Activated CD4-positive, alpha-beta memory T cell treated with anti-CD3 and anti-CD28 coated beads, Interleukin-2, amount 10 ng/mL, durations not matched to agents 7 days and 5 days (primary cell): ENCODE data around the gene GATAD1. TPM values are rescaled to one million over a fixed set of nuclear protein-coding genes. Genes with fewer than 3 reads are reported as not detected.
"Not testable (repeated sequence)": the region's sequence is repeated elsewhere in the genome, so short reads cannot be mapped to it uniquely, and the experiment has no call there.

Source experiments
- CTCF ChIA-PET: fragments of 350-600 bp; sonication (Branson Sonifier 250); formaldehyde crosslinking; loops from one replicate; lab custom pipeline; 2021; ENCODE audit warnings: antibody characterized with exemption, inconsistent platforms; lab: Charles Lee
- POLR2A ChIA-PET: fragments of 350-600 bp; sonication (Branson Sonifier 250); formaldehyde crosslinking; loops from one replicate; lab custom pipeline; 2021; ENCODE audit warnings: antibody characterized with exemption; lab: Charles Lee
- DNase-seq: peaks from one replicate; pipeline ENCODE4 v3.0.0-alpha.2; 2020
- H3K27ac Mint-ChIP-seq: one replicate; pipeline ENCODE4 v1.8.0; 2021; ENCODE audit warnings: mild to moderate bottlenecking, mixed read lengths
- H3K27me3 Mint-ChIP-seq: one replicate; pipeline ENCODE4 v1.8.0; 2021; ENCODE audit warnings: mixed read lengths
- H3K36me3 Mint-ChIP-seq: one replicate; pipeline ENCODE4 v1.8.0; 2021; ENCODE audit warnings: low read depth, mixed read lengths
- H3K4me1 Mint-ChIP-seq: one replicate; pipeline ENCODE4 v1.8.0; 2021; ENCODE audit warnings: mixed read lengths
- H3K4me3 Mint-ChIP-seq: one replicate; pipeline ENCODE4 v1.8.0; 2021; ENCODE audit warnings: mild to moderate bottlenecking, mixed read lengths
- H3K9me3 Mint-ChIP-seq: one replicate; pipeline ENCODE4 v1.8.0; 2021; ENCODE audit warnings: mixed read lengths
- total RNA-seq, 2 experiments: library from RNA; stranded (reverse); gene quantifications; one replicate each; pipeline ENCODE4 v1.2.3, GENCODE V29; 2021

Gene GATAD1
- total RNA-seq, 2 experiments from 2014 or later = 17.4 to 18.5 TPM

DNA sequence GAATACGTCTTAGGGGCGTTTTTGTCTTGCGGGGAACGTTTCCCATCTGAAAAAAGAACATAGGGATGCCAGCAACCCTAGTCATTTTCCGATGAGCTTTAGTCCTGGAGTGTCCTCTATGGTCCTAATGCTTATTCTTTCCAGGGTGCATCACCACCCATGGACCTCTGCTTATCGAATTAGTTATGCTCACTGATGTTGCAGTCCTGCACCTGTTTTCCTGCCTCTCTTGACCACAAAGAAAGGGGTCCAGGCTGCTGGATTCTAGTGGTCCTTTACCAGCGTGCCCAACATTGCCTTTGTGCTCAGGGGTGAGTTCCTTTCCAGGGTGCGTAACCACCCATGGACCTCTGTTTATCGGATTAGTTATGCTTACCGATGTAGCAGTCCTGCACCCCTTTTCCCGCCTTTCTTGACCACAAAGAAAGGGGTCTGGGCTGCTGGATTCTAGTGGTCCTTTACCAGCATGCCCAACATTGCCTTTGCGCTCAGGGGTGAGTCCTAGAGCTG lies 28.0 kb downstream of the GATAD1 start:
- H3K27ac Mint-ChIP-seq, H3K36me3 Mint-ChIP-seq, H3K4me1 Mint-ChIP-seq, H3K4me3 Mint-ChIP-seq, H3K27me3 Mint-ChIP-seq, POLR2A ChIA-PET, CTCF ChIA-PET, H3K9me3 Mint-ChIP-seq, DNase-seq: not testable (repeated sequence)

DNA sequence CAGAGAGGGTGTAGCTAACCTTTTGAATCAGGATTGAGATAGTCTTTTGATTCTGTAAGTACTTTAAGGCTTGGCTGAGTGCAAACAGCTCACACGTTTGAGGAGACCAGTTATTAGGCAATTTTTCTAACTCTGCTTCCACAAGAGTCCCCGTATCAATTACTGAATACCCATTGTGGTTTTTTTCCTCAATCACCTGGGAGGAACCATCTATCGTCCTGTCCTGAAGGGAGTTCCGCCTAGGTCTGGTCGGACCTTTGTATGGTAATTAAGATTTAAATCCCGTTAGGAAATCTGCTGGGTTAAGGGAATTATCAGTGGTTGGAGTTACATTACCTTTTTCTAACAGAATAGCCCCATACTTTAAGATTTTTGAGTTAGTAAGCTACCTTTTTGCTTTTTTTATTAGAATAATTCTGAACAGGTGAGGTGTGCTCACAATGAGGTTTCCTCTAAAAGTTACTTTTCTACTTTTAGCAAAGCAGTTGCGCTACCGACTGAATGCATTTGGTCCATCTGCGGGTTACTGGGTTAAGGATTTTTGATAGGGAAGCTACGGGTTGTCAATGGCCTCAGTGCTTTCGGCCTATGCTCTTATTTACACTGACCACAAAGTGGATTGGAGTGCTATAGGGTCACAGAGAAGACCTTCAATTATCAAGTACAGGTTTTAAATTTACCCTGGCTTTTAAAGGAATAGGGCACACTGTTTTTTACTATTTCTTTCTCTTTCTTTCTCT lies 28.7 kb downstream of the GATAD1 start:
- H3K27me3 Mint-ChIP-seq, H3K36me3 Mint-ChIP-seq, H3K4me1 Mint-ChIP-seq, POLR2A ChIA-PET, H3K27ac Mint-ChIP-seq, H3K4me3 Mint-ChIP-seq, DNase-seq, H3K9me3 Mint-ChIP-seq, CTCF ChIA-PET: not testable (repeated sequence)

DNA sequence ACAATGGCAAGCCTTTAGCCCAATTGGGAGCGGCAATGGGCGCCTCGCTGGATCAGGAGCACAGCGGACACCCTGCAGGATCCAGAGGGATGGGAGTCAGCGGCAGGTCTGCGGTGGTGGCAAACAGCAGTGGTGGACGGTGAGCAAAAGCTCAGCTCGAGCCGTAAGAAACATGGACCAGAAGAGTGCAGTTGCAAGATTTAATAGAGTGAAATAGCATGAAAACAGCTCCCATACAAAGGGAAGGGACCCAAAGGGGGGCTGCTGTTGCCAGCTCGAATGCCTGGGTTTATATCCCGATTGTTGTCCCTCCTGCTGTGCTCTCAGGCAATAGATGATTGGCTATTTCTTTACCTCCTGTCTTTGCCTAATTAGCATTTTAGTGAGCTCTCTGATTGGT lies 30.4 kb downstream of the GATAD1 start, which contains the start of gene ERVW-1:
Gene ERVW-1 (minus strand): TSS at position 266 of the 400 bp plus-strand sequence. CDS start 7,565 bp downstream, outside the sequence.
- POLR2A ChIA-PET, H3K36me3 Mint-ChIP-seq, H3K27me3 Mint-ChIP-seq, CTCF ChIA-PET, H3K27ac Mint-ChIP-seq, DNase-seq, H3K9me3 Mint-ChIP-seq, H3K4me3 Mint-ChIP-seq, H3K4me1 Mint-ChIP-seq: not testable (repeated sequence)

DNA sequence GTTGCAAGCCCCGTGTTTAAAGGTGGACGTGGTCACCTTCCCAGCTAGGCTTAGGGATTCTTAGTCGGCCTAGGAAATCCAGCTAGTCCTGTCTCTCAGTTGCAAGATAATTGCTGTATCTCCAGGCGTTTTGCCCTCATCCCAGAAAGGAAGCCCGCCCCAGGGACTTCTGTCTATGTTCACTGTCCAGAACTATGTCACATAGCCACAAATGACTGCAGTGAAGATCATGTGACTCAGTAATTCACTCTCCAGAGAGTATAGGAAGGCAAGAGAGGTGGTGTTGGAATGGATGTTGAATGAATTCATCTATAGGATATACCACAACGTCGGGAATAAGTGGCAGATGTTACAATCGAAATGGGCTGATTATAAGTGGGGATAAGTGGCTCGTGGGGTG lies 30.8 kb downstream of the GATAD1 start:
- no peak overlapping the region for H3K4me3 Mint-ChIP-seq
- no peak for DNase-seq
- H3K27me3 Mint-ChIP-seq = no peaks in the 10 kb centered on the region
- no peak overlapping the region for H3K27ac Mint-ChIP-seq
- CTCF ChIA-PET = no interaction called here
- H3K4me1 Mint-ChIP-seq = no peaks in the 10 kb centered on the region
- no peaks in the 10 kb centered on the region for H3K36me3 Mint-ChIP-seq
- POLR2A ChIA-PET = no interaction called here
- no peaks in the 10 kb centered on the region for H3K9me3 Mint-ChIP-seq

DNA sequence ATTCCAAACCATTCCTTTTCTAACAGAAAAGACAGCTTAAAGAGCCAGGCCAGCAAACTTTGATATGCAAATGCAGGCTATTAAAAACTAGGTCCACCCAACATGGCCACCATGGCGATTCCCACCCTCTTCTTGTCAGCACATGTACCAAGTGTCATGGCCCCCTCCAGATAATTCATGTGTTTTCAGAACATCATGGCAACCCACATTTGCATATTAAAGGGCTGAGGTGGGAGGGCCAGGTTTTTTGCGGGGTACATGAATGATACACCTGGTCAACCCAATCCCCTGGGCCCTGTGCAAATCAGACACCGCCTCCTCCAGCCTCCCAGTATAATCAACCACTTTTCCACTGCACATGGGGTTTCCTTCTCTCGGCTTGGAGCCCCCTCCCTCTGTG lies 31.4 kb downstream of the GATAD1 start:
- no peaks in the 10 kb centered on the region for H3K27me3 Mint-ChIP-seq
- no peaks in the 10 kb centered on the region for H3K4me1 Mint-ChIP-seq
- no peak for DNase-seq
- POLR2A ChIA-PET = no interaction called here
- CTCF ChIA-PET = no interaction called here
- no peak overlapping the region for H3K27ac Mint-ChIP-seq
- H3K9me3 Mint-ChIP-seq = no peaks in the 10 kb centered on the region
- no peak overlapping the region for H3K4me3 Mint-ChIP-seq
- no peaks in the 10 kb centered on the region for H3K36me3 Mint-ChIP-seq

DNA sequence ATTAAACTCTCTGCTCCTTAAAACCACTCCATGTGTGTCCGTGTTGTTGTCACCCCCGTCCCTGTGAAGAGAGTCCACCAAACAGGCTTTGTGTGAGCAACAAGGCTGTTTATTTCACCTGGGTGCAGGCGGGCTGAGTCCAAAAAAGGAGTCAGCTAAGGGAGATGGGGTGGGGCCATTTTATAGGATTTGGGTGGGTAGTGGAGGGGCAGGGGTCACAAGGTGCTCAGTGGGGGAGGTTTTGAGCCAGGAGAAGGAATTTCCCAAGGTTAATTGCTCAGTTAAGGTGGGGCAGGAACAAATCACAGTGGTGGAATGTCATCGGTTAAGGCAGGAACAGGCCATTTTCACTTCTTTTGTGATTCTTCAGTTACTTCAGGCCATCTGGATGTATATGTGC lies 31.9 kb downstream of the GATAD1 start:
- H3K9me3 Mint-ChIP-seq, DNase-seq, H3K4me1 Mint-ChIP-seq, H3K27me3 Mint-ChIP-seq, POLR2A ChIA-PET, H3K27ac Mint-ChIP-seq, CTCF ChIA-PET, H3K4me3 Mint-ChIP-seq, H3K36me3 Mint-ChIP-seq: not testable (repeated sequence)

DNA sequence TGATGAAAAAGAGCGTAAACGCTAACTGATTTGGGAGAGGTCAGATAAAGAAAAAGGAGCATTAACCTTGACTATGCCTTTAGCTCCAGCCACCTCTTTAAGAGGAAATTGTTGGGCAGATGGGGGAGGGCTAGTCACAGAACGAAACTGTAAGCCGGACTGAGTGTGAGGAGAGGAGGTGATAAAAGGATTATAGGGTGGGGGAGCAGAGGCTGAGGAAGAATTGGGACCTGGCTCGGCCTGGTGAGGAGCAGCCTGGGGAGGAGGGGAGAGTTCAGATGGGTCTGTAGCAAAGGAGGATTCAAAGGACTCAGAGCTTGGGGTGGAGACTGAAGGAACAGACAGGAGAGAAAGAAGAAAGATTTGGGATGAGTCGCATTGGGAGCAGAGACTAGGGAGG lies 36.3 kb downstream of the GATAD1 start:
- CTCF ChIA-PET, POLR2A ChIA-PET: not testable (repeated sequence)

DNA sequence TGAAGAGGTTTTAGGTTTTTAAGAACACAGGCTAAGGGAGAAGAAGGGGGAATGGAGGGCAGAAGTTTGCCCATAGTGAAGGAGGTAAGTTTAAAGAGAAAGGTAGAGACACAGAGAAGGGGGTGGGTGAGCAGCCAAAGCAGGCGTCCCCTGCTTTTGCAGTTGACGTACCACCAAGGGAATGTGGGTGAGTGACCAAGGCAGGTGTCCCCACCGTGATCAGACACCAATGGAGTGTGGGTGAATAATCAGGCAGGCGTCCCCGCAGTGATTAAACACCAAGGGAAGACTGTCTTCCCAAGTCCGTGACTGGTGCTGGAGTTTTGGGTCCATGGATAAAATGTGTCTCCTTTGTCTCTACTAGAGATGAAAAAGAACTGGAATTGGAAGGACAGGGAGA lies 36.9 kb downstream of the GATAD1 start:
- H3K27me3 Mint-ChIP-seq, H3K4me1 Mint-ChIP-seq, H3K27ac Mint-ChIP-seq, CTCF ChIA-PET, H3K4me3 Mint-ChIP-seq, DNase-seq, H3K9me3 Mint-ChIP-seq, POLR2A ChIA-PET: not testable (repeated sequence)
- peaks cover 16% of the 10 kb centered on the region for H3K36me3 Mint-ChIP-seq

More for the DNA sequence above, 36.3 kb downstream of the GATAD1 start:
- not testable (repeated sequence) for H3K9me3 Mint-ChIP-seq, H3K4me1 Mint-ChIP-seq, H3K4me3 Mint-ChIP-seq, H3K27me3 Mint-ChIP-seq, H3K27ac Mint-ChIP-seq, DNase-seq
- H3K36me3 Mint-ChIP-seq = peaks cover 15% of the 10 kb centered on the region

DNA sequence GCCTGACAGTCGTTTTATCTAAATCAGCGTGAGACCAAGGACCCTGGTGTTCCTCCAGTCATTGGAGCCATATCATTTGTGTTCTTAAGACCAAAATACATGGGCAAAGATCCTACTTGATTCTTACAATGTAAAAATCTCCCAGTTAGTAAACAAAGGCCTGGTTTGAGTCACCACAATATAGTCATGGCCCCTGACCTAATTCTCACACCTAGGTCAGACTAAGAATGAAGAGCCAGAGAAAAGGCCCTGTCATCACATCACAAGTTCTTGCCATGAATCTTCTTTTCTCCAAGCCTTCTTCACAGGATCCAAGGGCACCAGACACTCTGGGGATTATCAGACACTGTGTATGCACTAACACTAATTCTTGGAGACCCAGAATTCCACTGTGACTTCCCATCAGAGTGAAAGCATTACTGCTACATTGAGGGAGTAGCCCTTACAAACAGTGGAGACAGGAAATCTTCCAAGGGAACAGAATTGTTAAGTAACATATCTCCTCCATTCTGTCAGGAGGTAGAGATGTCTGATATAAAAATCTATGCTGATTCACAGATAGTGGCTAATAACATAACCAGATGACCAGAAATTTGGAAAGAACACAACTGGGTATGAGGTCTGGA lies 38.1 kb downstream of the GATAD1 start:
- H3K27me3 Mint-ChIP-seq = no peaks in the 10 kb centered on the region
- no peaks in the 10 kb centered on the region for H3K9me3 Mint-ChIP-seq
- no peak for DNase-seq
- H3K27ac Mint-ChIP-seq = no peak overlapping the region
- CTCF ChIA-PET = no interaction called here
- POLR2A ChIA-PET = no interaction called here
- no peak overlapping the region for H3K4me3 Mint-ChIP-seq
- peaks cover 20% of the 10 kb centered on the region for H3K36me3 Mint-ChIP-seq
- H3K4me1 Mint-ChIP-seq = no peaks in the 10 kb centered on the region

DNA sequence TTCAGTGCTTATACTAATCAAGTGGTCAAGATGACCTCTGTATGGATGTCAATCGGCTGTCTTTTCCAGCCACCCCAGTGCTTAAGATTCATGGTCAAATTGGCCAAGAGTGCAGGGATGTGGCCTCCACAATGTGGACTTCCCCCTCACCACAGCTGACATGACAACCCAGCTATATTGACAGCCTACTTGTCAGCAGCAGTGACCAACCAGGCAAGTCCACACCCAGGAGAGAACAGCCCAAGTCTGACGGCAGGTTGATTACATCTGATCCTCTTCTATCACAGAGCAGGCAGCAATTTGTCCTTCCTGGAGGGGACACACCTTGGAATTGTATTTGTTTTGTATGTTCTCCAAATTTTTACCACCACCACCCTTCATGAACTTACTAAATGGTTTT lies 38.7 kb downstream of the GATAD1 start:
- Mint-ChIP-seq H3K4me3 (no peak overlapping the region), H3K27me3 (no peaks in the 10 kb centered on the region), H3K4me1 (no peaks in the 10 kb centered on the region), H3K36me3 (peaks cover 22% of the 10 kb centered on the region), H3K9me3 (no peaks in the 10 kb centered on the region), H3K27ac (no peak overlapping the region)
- POLR2A ChIA-PET = no interaction called here
- CTCF ChIA-PET = no interaction called here
- no peak for DNase-seq

DNA sequence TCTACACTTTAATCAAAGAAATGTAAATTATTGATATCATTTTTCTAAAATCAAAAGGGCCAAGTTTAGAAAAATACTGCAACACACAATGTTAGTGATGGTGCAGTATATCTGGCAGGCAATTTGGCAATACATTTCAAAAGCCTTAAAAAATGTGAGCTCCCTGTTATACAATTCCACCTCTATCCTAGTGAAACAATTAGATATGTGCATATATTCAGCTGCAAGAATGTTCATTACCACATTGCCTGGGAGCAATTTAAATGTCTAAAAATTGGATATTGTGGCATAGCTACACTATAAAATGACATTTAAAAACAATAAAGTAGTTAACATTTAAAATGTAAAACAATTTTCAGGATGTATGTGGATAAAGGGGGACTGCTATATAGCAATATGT lies 40.5 kb downstream of the GATAD1 start:
- ChIA-PET POLR2A (no interaction called here), CTCF (no interaction called here)
- Mint-ChIP-seq H3K36me3 (peaks cover 32% of the 10 kb centered on the region), H3K27me3 (no peaks in the 10 kb centered on the region), H3K4me3 (no peak overlapping the region), H3K4me1 (no peaks in the 10 kb centered on the region), H3K9me3 (no peaks in the 10 kb centered on the region), H3K27ac (no peak overlapping the region)
- DNase-seq = no peak

DNA sequence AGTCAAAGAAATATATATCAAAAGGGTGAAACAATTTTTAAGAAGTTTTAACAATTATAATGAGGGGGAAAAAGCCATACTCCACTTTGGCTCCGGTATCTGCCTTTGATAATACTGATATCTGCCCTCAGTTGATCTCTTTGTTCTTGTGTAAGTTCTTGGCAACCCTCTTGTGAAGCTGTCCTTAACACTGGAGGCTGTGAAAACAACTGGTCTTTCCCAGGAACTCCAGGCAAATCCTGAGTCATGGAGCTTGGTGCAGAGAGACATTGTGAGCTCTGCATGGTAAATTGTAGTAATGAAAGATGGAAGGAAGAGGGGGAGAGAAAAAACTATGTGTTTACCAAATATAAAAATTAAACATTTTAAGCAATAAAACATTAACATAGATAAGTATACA lies 42.4 kb downstream of the GATAD1 start:
- Mint-ChIP-seq H3K27ac (no peak overlapping the region), H3K36me3 (peaks cover 32% of the 10 kb centered on the region), H3K4me3 (no peak overlapping the region), H3K27me3 (no peaks in the 10 kb centered on the region), H3K9me3 (no peaks in the 10 kb centered on the region), H3K4me1 (no peaks in the 10 kb centered on the region)
- DNase-seq = no peak
- CTCF ChIA-PET = interaction anchor here (0.8 to 1.3 kb wide), 3 partner anchors 28 to 42 kb away, joined by 3 to 6 read pairs (median 3); partner anchors contain the start of gene RBM48
- POLR2A ChIA-PET = interaction anchor here (1.1 kb wide), 1 partner anchor 39 kb away, joined by 3 read pairs; the partner anchor contains the start of genes PEX1 and RBM48

DNA sequence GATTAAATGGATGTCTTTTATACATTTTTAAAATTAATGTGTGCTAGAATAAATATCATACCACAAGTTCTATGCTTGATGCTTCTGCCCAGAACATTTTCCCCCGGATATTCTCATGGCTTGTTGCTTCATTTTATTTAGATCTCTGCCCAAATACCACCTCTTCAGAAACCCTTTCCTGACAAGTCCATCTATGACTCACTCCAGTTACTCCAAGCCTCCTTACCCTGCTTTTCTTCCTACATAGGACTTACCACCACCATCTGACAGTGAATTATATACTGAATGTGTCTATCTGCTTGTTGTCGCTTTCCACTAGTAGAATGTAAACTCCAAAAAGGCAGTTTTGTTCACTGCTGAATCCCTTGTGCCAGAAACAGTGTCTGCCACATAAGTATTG lies 49.6 kb downstream of the GATAD1 start:
- ChIA-PET CTCF (no interaction called here), POLR2A (no interaction called here)
- no peak overlapping the region for H3K4me3 Mint-ChIP-seq
- no peaks in the 10 kb centered on the region for H3K9me3 Mint-ChIP-seq
- H3K27ac Mint-ChIP-seq = no peak overlapping the region
- DNase-seq = no peak
- peaks cover 25% of the 10 kb centered on the region for H3K36me3 Mint-ChIP-seq
- H3K27me3 Mint-ChIP-seq = no peaks in the 10 kb centered on the region
- H3K4me1 Mint-ChIP-seq = peaks cover 7% of the 10 kb centered on the region
